Neural progenitor cell (in vitro differentiated cells): Measurements from ENCODE around the gene MOK.

ENCODE experiments used
- EZH2phosphoT487 ChIP-seq: fragments of 200-600 bp; sonication (generic); IDR thresholded peaks from 2 replicates; pipeline ENCODE4 v1.6.1; 2017; ENCODE audit warnings: antibody characterized with exemption
- TF ChIP-seq, protein P1 (sequence below): fragments of 200-600 bp; sonication (generic); IDR thresholded peaks from 2 replicates; pipeline ENCODE4 v1.5.1; 2017; ENCODE audit warnings: antibody characterized with exemption, mild to moderate bottlenecking

DNA sequence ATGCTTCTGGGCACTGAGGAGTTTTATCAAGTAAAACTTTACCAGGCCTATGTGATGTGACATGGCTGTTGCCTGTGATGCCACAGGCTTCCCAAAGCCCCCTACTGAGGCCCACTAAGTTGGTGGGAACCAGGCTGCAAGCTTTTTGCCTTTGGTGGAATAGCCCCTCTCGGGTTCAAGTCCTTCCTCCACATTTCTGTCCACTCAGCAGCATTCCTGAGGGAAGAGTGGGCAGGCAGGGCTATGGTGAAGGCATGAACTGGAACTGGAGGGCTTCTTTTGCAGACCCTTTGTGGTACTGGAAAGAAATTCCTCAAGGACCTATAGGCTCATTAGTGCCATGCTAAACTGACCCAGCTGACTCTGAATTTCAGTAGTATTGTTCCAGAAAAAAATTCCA is 116.8 kb downstream of the MOK start:
- TF ChIP-seq EZH2phosphoT487: no peak
- TF ChIP-seq, protein P1, sequence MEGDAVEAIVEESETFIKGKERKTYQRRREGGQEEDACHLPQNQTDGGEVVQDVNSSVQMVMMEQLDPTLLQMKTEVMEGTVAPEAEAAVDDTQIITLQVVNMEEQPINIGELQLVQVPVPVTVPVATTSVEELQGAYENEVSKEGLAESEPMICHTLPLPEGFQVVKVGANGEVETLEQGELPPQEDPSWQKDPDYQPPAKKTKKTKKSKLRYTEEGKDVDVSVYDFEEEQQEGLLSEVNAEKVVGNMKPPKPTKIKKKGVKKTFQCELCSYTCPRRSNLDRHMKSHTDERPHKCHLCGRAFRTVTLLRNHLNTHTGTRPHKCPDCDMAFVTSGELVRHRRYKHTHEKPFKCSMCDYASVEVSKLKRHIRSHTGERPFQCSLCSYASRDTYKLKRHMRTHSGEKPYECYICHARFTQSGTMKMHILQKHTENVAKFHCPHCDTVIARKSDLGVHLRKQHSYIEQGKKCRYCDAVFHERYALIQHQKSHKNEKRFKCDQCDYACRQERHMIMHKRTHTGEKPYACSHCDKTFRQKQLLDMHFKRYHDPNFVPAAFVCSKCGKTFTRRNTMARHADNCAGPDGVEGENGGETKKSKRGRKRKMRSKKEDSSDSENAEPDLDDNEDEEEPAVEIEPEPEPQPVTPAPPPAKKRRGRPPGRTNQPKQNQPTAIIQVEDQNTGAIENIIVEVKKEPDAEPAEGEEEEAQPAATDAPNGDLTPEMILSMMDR: no peak
